ENCODE results near the gene GJC1. TPM values are rescaled to one million over a fixed set of nuclear protein-coding genes. Genes with fewer than 3 reads are reported as not detected.

GJC1 gene
- total RNA-seq, 1 donor from 2014 or later = 36.9 TPM

GRCh38 chr17:44754276-44754675 is 75.8 kb downstream of the GJC1 start:
- Histone ChIP-seq H3K36me3 (ENCODE audit: control insufficient read depth, insufficient read depth, low read length) (no peaks in the 10 kb centered on the region), H3K4me3 (ENCODE audit: low read depth, low read length) (no peak overlapping the region), H3K27me3 (ENCODE audit: control insufficient read depth, insufficient read depth, low read length) (peaks cover 14% of the 10 kb centered on the region)
- DNase-seq (ENCODE audit: low read depth) = no peak
- TF ChIP-seq CTCF (IDR thresholded peaks at IDR 0.05; ENCODE audit: insufficient read depth, low read length, poor library complexity, severe bottlenecking) = no peak

- Histone ChIP-seq H3K27me3 (ENCODE audit: control insufficient read depth, insufficient read depth, low read length) (peaks cover 7% of the 10 kb centered on the region), H3K4me3 (ENCODE audit: low read depth, low read length) (no peak overlapping the region), H3K36me3 (ENCODE audit: control insufficient read depth, insufficient read depth, low read length) (no peaks in the 10 kb centered on the region)
- no peak for DNase-seq (ENCODE audit: low read depth)
- TF ChIP-seq CTCF (IDR thresholded peaks at IDR 0.05; ENCODE audit: insufficient read depth, low read length, poor library complexity, severe bottlenecking) = no peak
Measured at GRCh38 chr17:44752953-44753861, 76.9 kb downstream of the GJC1 start.

- no peaks in the 10 kb centered on the region for H3K36me3 ChIP-seq (ENCODE audit: control insufficient read depth, insufficient read depth, low read length)
- no peak for TF ChIP-seq CTCF (IDR thresholded peaks at IDR 0.05; ENCODE audit: insufficient read depth, low read length, poor library complexity, severe bottlenecking)
- H3K4me3 ChIP-seq (ENCODE audit: low read depth, low read length) = no peak overlapping the region
- H3K27me3 ChIP-seq (ENCODE audit: control insufficient read depth, insufficient read depth, low read length) = no peaks in the 10 kb centered on the region
- no peak for DNase-seq (ENCODE audit: low read depth)
Measured at GRCh38 chr17:44751806-44752205, 78.3 kb downstream of the GJC1 start.

- TF ChIP-seq CTCF (IDR thresholded peaks at IDR 0.05; ENCODE audit: insufficient read depth, low read length, poor library complexity, severe bottlenecking) = no peak
- H3K36me3 ChIP-seq (ENCODE audit: control insufficient read depth, insufficient read depth, low read length) = no peaks in the 10 kb centered on the region
- DNase-seq (ENCODE audit: low read depth) = no peak
- no peaks in the 10 kb centered on the region for H3K27me3 ChIP-seq (ENCODE audit: control insufficient read depth, insufficient read depth, low read length)
- H3K4me3 ChIP-seq (ENCODE audit: low read depth, low read length) = no peak overlapping the region
Measured at GRCh38 chr17:44751331-44751730, 78.8 kb downstream of the GJC1 start.

- no peak for TF ChIP-seq CTCF (IDR thresholded peaks at IDR 0.05; ENCODE audit: insufficient read depth, low read length, poor library complexity, severe bottlenecking)
- Histone ChIP-seq H3K36me3 (ENCODE audit: control insufficient read depth, insufficient read depth, low read length) (no peaks in the 10 kb centered on the region), H3K27me3 (ENCODE audit: control insufficient read depth, insufficient read depth, low read length) (no peaks in the 10 kb centered on the region), H3K4me3 (ENCODE audit: low read depth, low read length) (no peak overlapping the region)
- no peak for DNase-seq (ENCODE audit: low read depth)
Measured at GRCh38 chr17:44749980-44750318, 80.1 kb downstream of the GJC1 start.
